AML-193 (cell line): ENCODE measurements around the gene ARPC3.
"Not testable (repeated sequence)": the region's sequence is repeated elsewhere in the genome, so short reads cannot be mapped to it uniquely, and the experiment has no call there.

Source experiments
- DNase-seq, 2 experiments: peaks; one replicate each; lab custom pipeline; 2025; lab: John Stamatoyannopoulos, UW

The ARPC3 gene

DNA sequence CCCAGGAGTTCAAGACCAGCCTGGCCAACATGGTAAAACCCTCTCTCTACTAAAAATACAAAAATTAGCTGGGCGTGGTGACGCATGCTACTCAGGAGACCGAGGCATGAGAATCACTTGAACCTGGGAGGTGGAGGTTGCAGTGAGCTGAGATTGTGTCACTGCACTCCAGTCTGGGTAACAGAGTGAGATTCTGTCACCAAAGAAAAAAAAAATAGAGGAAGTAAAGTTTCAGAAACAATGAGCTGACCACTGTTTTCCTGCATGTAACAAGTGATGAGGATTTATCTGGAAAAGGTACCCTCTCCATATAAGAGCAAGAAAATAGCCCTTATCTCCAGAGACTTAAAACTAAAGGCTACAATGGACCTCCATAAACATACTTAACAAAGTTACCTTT, 33.0 kb downstream of the ARPC3 start:
- DNase-seq: peak; percentile 38 to 49

DNA sequence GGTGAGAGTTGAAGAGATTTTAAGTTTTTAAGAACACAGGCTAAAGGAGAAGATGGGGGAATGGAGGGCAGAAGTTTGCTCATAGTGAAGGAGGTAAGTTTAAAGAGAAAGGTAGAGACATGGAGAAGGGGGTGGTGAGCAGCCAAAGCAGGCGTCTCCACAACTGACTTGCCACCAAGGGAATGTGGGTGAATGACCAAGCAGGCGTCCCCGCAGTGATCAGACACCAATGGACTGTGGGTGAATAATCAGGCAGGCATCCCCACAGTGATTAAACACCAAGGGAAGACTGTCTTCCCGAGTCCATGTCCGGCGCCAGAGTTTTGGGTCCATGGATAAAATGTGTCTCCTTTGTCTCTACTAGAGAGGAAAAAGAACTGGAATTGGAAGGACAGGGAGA, 40.1 kb downstream of the ARPC3 start:
- not testable (repeated sequence) for DNase-seq

DNA sequence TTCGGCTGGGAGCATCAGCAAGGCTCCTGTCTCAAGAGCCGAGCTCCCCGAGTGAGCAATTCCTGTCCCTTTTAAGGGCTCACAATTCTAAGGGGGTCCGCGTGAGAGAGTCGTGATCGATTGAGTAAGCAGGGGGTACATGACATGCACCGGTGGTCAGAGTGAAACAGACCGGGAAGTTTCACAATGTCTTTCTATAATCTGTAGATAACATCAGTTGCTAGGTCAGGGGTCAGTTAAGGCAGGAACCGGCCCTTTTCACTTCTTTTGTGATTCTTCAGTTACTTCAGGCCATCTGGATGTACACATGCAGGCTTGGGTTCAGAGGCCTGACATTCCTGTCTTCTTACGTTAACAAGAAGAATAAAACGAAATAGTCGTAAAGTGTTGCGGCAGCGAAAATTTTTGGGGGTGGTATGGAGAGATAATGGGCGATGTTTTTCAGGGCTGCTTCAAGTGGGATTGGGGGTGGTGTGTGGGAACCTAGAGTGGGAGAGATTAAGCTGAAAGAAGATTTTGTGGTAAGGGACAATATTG, 44.9 kb downstream of the ARPC3 start:
- DNase-seq: not testable (repeated sequence)

DNA sequence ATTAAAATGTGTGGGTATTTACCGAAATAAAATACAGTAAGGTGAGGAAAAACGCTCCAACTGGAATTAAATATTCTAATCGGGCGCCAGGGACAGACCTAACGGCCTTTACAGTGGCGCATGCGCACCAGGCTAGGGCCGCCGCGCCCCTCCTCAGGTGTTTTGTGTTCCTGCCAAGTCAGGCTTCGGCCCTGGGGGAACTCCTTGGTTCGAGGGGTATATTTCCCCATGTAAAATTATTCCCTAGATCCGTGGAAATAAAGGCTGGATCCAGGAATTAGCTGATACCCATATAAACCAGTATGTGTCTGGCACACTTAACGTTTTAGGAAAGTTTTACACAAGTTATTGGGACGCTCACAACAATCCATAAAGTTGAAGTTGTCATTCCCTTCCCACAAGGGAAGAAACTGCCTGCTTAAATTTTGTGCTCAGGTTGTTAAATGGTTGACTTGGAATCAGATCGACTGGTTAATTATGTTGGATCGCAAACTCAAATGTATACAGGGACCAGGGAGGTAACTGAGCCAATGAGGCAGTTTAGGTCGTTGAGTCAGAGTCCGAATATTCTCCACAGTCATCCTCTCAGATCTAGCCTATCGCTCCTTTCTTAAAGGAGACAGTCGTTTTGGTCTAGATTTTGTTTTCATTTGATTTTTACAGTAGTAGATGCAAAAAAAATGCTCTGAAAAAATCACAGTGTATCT, 46.0 kb downstream of the ARPC3 start:
- DNase-seq: peak; percentile 47 to 70

DNA sequence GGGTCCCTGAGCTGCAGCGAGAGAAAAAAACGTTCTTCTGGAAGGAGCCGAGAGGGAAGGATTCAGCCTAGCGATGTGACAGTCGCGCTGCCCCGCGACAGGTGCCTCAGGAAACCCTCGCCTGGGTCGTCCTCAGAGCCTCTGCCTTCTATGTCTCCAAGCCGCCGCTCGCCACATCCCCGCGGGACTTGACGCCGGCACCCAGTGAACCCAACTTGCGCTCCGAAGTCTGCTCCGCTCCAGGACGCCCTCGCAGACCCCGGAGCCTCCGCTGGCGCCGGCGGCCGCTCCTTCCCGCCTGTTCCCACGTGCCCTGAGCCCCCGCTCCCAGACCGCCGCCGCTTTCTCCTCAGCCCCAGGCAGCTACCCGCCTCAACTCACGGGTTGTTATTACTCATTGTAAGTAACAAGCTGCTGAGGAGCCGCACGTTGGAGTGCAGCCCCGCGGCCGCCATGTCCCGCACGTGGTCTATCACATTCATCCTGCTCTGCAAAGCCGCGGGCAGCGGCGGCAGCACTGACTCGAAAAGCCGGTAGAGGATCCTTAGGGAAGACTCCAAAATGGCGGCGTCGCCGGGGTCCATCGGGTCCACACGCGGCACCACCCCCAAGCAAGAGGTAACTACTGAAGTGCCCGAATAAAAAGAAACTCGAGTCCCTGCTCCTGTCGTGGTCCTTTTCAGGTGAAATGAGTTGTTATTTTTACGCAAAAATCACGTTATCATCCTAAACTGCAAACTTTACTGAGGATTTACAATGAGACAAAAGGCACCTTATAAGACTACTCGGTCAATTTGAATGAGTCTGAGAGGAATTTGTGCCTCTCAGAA, 46.8 kb downstream of the ARPC3 start, which contains the start of gene ANAPC7:
ANAPC7 (minus strand) TSS at position 563 of the 830 bp plus-strand sequence; CDS start at position 482, 81 bp downstream.
- DNase-seq: peak; percentile 83 to 84
